Stimulated activated CD4-positive, alpha-beta T cell treated with anti-CD3 and anti-CD28 coated beads, TNF-alpha, amount 100 ng/mL, for 24 hours (primary cell): ENCODE data around the gene SLFN14.
"Not testable (repeated sequence)": the region's sequence is repeated elsewhere in the genome, so short reads cannot be mapped to it uniquely, and the experiment has no call there.

ENCODE experiments used
- DNase-seq, 3 experiments: peaks; one replicate each; pipeline ENCODE4 v3.0.0-alpha.2; 2020; ENCODE audit warnings: low read depth in 3 of 3

The SLFN14 gene

DNA sequence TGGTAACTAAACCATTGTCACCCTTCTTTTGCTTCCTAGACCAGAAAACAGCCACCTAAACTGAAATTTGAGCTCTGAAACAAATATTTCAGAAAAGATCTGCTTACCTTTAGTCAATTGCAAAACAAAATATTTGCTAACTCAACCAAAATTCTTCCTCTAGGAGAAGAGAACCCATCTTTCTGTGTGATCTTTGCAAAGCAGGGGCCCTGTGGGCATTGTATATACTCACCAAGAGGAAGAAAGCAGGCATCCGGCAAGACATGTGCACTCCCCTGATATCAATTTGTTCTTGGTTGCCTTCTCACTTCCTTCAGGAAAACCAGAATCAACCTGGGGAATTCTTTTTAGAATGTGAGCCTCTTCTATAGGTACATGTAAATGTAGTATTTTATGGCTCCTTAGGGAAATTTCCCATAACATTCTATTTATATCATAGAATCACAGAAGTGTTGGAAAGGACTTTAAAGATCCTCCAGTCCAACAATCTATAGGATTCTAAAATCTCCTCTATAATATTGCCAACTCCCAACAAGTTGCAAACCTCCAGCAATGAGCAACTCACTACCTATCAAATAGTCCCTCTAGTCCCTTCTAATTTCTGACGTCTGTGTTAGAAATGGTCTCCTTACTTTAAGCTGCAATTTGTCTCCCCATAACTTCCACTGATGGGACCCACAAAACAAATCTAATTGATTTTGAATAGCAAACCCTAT is 966 bp downstream of the SLFN14 start:
- no peak for DNase-seq

DNA sequence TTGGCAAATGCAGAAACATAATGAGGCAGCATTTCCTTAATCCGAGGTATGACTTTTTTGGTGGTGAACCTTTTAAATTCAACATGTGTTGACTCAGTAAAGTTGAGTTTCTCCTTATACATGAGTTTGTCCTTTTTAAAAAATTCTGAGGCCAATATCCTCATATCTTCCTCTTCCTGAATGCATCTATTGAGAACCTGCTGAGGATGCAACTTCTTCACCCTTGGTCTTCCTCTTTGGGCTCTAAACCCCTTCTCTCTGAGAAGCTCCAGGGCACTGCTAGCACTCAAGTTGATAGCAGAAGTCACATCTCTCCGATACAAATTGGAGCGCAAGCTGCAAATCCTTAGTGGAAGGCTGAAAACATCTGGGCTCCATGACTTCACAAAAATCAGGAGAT is 3.3 kb downstream of the SLFN14 start:
- no peak for DNase-seq

DNA sequence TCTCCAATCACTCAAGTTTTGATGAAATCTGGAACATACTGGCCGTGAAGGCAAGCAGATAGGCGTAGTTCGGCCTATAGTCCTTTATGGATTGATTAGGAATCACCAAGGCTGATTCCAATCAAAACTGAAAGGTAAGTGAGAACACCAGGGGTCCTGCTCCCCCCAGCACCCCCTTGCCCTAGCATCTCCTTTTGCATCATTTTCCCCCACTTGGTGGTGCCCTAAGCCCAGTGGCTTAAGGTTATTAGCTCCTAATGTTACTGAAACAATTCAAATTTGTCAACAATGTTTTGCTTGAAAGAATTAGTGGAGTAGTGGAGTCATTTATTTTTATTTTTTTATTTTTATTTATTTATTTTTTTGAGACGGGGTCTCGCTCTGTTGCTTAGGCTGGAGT is 4.9 kb downstream of the SLFN14 start:
- DNase-seq, result no peak

DNA sequence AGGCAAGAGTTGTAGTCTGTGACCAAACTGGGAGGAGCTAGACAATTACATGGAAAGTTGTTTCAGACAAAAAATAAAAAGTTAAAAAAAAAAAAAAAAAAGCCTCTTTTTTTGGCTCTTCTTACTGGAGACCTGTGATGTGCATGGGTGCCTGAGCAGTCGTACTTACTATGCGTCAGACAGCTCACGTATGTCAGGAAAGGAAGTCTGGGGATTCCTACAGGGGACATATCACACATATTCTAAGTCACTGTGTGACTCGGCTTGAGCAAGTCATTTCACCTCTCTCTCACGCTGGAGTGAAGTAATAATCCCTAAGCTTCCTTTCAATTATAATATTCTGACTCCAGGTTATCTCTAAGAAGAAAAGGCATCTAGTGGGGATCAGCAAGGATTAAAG is 6.0 kb downstream of the SLFN14 start:
- DNase-seq, result no peak

DNA sequence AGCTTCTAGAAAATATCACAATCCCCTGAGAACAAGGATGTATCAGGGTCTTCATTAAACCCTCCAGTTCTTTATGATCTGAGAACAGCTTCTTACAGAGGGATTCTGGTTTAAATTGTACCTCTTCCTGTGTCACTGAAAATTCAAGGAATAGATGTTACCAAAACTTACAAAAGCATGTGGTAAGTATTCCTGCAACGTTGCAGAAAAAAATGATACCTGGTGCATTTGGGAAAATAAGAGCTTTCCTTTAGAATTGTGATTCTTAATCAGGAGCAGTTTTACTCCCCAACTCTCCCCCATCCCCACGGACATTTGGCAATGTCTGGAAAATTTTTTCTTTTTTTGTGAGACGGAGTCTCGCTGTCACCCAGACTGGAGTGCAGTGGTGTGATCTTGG is 7.3 kb downstream of the SLFN14 start:
- no peak for DNase-seq

DNA sequence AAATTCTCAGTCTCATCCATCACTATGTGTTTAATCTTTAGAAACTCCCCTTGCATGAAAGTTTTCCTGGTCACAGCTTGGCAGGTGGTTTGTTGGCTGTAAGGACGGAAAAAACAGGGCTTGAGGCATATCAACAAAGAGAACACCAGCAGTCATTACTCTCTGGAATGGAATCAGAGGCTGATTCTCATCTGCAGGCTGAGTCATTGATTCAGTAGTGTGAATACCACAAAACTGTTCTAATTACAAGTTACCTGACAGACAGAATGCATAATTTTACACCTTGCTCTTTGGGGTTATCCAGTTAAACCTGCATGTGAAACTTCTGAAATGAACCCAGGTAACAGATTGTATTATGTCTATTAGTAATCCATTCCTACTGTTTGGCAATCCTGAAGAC is 11.6 kb downstream of the SLFN14 start:
- no peak for DNase-seq

DNA sequence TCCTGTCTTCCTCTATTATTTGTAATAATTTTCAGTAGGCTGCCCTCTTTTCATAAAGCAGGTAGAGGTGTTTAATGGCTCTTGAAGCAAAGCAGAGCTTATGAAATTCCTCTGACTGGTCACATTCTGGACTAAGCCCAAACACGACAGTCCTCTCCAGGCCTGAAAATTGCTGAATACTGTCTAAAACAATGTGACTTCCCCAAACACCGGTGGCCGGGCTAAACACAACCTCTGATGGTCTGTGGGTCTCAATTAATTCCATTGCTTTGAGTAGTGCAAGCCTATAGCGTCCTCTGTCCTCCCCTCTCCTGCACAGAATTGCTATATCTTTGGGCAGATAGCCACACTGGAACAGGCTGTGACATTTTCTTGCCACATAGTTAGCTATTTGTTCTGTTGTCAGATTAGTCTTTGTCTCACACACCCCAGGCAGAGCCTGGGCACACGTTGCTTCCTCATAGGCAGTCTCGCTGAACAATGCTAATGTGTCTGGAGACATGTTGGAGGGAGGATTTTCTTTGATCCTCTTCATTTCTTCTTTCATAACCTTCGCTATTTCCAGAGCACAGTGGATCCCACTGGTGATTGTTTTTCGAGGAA is 12.3 kb downstream of the SLFN14 start:
- DNase-seq, result no peak

DNA sequence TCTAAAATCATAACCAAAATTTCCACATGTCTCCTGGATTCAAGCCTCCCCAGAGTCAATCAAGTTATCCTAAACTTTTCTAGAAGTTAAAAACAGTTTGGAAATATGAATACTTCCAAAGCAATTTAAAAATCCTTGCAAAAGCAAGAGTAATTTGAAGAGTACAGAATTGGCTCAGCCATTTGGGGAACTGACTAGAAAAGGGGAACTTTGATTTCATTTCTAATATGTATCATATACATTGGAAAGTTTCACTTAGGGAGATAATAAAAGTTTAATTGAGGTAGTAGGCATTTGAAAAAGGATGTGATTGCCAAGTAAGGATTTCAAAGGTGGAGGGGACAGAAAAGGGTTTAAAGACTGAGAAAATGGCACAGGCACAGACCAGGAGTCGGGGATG is 14.1 kb downstream of the SLFN14 start:
- DNase-seq, result no peak

DNA sequence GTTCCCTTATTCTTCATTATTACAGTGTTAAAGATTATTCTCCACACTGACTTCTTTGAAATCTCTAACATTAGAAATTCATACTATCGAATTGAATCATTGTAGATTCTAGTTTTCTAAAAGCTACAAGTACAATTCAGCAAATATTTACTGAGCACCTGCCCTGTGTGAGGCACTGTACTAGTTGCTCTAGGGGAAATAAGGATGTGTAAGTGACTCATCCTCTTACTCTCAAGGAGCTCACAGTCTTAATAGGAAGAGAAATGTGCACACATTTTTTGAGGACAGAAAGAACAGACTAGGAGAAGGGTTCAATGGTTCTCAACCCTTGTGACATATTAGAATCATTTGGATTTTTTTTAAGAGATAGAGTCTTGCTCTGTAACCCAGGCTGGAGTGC is 15.5 kb downstream of the SLFN14 start:
- no peak for DNase-seq

DNA sequence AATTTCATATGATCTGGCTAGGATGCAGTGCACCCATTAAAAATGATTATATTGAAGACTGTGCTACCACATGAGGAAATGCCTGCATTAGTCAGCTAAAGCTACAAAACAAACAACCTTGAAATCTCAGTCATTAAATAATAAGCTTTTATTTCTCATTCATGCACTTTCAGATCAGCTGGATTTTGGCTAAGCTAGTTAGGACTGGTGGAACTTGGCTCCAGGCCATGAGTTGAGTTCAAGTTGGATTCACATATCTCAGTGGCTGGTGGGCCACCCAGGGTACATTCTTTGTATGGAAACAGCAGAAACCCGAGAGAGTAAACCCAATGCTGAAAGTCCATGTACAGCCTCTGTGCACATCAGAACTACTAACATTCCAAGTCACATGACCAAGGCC is 16.8 kb downstream of the SLFN14 start:
- no peak for DNase-seq

DNA sequence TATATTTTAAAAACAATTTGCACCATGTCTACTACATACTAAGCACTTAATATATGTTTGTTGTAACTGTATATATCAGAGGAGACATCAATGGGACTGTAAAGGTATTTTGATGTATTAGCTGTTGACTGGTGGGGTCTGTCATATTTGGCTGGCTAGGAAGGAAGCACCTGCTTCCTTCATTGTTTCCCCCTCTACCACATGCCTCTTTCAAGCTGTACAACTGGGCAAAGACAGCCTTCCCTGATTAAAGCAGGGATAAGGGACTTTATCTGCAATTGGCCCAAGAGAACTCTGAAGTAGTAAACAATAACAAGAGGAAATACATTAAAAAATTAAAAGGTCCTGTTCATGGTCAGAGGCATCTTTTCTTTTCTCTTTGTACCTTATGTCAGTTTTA is 17.6 kb downstream of the SLFN14 start:
- DNase-seq, result no peak

DNA sequence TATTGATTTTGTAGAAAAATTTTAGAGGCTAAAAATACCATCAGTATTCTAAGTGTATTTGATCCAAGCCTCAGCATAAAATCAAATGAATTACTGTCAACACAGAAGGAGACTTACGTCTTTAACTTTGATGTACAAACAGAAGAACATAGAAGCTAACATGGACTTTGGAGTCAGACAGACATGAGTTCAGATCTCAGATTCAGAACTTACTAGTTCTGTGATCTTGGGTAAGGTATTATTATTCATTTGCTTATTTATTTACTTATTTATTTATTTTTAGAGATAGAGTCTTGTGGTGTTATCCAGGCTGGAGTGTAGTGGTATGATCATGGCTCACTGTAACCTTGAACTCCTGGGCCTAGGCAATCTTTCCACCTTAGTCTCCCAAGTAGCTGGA is 19.2 kb downstream of the SLFN14 start:
- no peak for DNase-seq

DNA sequence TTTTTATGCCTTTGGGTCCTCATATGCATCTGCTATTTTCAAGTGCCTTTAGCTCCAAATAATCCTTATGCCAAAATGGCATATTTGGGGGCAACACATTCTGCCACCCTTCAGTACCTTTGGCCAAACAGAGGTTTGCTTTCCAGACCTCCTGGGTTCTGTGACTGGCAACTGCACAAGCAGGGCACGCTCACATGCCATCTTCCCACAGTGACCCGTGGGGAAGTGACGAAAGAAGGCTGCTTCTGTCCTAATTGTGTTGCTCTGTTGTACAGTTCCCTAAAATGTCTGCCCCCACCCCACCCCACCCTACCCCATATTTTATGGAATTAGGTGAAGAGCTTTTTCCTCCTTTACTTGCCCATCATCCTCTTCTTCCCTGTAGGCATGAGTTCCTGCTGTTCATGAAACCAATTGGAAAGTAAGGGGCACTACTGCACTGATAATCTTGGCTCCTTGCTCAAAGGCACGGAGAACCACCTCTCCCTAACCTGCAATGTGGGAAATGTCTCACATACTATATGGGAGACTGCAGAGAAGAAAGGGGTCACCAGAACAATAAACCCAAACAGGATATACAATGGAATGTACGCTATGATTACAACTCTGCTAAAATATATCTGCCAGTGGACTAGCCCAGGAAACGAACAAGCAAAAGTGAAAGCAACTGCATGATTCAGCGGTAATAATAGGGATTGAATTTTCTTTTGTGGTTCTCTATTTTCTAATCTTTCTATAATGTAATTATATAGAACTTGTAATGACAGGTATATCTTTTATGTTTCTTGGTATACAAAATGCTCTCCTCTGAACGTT is 19.8 kb downstream of the SLFN14 start:
- peak in 1 of 3 experiments; percentile 39 for DNase-seq

DNA sequence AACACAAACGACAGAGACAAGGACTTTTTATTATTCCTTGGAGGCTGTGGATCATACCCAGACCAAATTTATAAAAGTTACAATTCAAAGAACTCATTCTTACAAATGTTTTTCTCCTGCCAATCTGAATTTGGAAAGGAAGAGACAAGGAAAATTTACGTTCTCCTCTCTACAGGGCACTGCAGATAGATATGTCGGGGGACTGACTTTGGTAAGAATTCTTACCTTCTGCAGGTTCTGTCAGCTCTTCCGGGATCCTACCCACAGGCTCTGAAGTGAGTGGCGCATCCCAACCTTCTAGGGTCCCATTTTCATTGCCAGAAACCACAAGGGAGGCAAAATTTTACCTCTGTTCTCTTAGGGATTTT is 21.0 kb downstream of the SLFN14 start:
- no peak for DNase-seq

DNA sequence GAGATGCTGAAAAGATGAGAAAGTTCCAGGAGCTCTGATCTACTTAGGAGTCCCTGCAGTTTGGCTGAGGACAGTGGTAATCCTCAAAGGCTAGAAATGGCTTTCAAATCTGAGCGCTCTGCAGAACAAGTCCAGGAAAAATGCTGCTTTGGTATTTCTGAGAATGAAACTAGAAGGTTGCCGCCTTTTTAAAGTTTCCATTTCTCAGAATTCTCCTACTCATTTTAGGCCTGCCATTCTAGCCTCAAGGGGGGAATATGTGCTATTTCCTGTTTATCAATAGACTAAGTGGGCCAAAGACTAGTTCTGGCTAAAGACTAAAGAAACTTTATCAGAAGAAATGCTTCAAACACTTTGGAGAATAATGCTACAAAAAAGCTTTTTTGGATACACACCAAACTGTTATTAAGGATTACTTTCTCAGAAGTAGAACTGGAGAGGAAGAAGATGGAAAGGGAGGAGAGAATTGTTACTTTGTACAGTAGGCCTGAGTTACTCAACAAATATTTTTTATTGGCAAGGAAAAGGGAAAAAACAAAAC is 22.9 kb downstream of the SLFN14 start, which contains the start of gene SLFN12L:
Gene SLFN12L (minus strand): TSS at position 78 of the 541 bp plus-strand sequence. CDS start 15,314 bp downstream, outside the sequence.
- no peak for DNase-seq

DNA sequence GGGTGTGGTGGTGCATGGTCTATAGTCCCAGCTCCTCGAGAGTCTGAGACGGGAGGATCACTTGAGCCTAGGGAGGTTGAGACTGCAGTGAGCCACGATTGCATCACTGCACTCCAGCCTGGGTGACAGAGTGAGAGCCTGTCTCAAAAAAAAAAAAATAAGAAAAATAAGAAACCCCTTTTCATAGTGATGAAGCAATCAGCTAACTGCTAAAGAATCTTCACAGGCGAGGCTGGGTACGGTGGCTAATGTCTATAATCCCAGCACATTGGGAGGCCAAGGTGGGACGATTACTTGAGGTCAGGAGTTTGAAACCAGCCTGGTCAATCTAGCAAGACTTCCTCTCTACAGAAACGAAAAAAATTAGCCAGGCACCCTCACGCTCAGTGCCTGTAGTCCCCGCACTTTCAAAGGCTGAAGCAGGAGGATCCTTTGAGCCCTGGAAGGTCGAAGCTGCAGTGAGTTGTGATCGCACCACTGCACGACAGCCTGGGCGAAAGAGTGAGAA is 23.9 kb downstream of the SLFN14 start:
- DNase-seq, result peak in 1 of 3 experiments; percentile 30

DNA sequence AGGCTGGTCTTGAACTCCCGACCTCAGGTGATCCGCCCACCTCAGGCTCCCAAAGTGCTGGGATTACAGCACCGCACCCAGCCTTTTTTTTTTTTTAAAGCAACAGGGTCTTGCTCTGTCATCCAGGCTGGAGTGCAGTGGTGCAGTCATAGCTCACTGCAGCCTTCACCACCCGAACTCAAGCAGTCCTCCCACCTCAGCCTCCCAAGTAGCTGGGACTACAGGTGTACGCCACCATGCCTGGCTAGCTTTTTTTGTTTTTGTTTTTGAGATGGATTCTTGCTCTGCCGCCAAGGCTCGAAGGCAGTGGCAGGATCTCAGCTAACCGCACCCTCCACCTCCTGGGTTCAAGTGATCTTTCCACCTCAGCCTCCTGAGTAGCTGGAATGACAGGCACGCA is 25.2 kb downstream of the SLFN14 start:
- DNase-seq, result not testable (repeated sequence)

DNA sequence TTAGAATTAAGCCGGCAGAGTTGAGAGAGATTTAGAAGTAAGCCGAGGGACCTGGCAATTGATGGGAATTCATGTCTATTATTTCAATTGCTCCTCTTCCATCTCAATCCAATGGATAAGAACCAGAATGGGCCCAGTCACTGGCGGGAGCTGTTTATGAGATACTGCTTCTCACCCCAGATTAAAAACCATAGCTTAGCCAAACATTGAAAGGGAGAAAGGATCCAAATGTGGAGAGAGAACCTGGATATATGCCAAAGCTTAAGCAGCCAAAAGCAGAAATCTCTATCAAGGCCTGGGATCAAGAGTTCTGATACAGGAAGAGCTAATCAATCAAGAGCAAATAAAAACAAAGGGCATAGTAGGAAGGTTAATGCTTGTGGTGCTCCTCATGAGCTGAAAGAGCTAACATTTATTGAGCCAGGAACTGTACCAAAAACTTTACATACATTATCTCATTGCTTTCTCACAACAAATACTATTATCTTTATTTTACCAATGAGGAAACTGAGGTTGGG is 26.0 kb downstream of the SLFN14 start:
- no peak for DNase-seq

DNA sequence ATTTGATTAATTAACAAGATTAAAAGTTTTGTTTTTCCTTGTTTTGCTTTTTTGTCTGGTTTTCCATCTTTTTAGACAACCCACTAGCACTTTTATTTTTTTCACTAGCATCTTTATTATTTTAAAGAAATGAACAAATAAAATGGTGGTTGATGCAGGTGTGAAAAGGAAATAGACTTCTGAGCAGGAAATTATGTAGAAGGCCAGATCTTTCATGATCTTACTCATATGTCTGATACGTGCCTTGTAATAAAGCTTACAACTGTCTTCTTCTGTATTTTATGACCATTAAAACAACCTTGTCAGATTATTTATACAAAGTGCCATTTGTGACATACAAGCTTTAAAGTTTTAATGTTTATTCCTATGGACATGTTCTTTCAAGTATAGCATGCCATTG is 29.5 kb downstream of the SLFN14 start:
- DNase-seq, result no peak

DNA sequence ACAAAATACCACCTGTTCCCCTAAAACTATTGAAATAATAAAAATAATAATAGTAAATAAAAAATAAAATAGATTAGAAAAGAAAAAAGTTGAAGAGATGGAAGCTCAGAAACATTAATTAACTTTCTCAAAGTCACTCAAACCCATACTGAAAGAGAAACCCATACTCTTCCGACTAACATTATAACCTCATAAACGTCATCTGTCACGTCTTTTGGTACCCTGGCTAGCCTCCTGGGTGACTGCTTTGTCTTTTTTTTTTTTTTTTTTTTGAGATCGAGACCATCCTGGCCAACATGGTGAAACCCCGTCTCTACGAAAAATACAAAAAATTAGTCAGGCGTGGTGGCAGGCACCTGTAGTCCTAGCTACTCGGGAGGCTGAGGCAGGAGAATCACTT is 30.8 kb downstream of the SLFN14 start:
- DNase-seq, result no peak

DNA sequence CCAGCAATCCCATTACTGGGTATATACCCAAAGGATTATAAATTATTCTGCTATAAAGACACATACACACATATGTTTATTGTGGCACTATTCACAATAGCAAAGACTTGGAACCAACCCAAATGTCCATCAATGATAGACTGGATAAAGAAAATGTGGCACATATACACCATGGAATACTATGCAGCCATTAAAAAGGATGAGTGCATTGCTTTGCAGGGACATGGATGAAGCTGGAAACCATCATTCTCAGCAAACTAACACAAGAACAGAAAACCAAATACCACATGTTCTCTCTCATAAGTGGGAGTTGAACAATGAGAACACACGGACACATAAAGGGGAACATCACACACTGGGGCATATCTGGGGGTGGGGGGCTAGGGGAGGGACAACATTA is 31.3 kb downstream of the SLFN14 start:
- not testable (repeated sequence) for DNase-seq

DNA sequence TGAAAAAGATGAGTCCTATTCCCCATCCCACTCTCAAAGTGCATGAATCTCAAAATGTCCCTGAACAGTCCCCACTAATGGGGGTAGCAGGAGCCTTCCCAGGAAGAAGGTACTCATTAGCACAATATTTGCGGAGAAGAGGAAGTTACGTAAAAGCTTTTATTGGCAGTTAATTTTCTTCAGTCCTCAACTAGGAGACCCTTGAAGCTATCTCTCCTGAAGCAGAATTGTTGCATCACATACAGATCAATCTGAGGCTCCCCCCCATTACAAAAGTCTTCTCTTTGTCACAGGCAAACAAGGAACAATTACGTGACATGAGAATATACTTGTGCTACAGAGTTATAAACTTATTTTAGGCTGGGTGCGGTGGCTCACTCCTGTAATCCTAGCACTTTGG is 37.3 kb downstream of the SLFN14 start:
- no peak for DNase-seq
